ENCODE data around the gene CSTPP1.
"Not testable (repeated sequence)": the region's sequence is repeated elsewhere in the genome, so short reads cannot be mapped to it uniquely, and the experiment has no call there.

The CSTPP1 gene

DNA sequence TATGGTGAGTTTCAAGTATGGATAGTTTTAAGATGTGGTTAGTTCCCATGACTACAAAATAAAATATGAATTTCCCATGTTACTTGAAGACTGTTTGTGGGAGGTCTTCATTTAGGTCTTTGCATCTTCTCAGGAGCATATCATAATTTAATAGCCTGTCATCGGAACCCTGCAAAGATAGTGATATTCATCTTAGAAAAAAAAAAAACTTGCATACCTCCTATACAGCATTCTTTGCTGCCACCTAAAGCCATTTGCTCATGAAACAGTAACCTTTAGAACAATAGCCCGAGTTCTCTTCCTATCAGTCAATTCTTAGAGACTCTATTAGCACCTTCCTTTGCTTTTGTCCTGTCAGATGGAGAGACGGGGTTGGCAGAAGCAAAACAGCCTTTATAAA lies 164.8 kb downstream of the CSTPP1 start:
- DNase-seq (no peak), ATAC-seq (no peak)
- H3K4me1 Mint-ChIP-seq, result peaks cover 20% of the 10 kb centered on the region
- H3K27ac Mint-ChIP-seq, result no peak overlapping the region
- no peak overlapping the region for H3K4me3 Mint-ChIP-seq
- no peaks in the 10 kb centered on the region for H3K9me3 Mint-ChIP-seq
- H3K27me3 Mint-ChIP-seq, result no peaks in the 10 kb centered on the region

- Mint-ChIP-seq H3K27me3 (no peaks in the 10 kb centered on the region), H3K4me3 (no peak overlapping the region), H3K27ac (no peak overlapping the region), H3K9me3 (no peaks in the 10 kb centered on the region), H3K4me1 (peaks cover 16% of the 10 kb centered on the region)
- no peak for DNase-seq
- ATAC-seq, result no peak
These were observed 167.8 kb downstream of the CSTPP1 start for GRCh38 chr11:47104261-47104950.

DNA sequence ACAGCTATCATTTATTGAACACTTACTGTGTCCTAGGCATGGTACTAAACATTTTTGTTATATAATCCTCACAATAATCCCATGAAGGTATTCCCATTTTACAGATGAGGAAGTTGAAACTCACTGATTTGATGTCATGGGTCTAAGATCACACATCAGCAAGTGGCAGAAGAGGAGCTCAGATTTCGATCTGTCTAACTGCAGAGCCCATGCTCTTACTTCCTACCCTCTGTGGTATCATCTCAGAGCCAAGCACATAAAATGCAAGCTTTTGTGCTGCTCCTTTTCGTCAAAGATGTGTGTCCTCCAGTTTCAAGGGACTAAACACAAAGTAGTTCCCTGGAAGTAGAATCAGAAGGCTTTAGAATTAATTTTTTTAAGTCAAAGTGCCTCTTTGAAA lies 169.0 kb downstream of the CSTPP1 start:
- Mint-ChIP-seq H3K27ac (no peak overlapping the region), H3K4me1 (peaks cover 6% of the 10 kb centered on the region), H3K9me3 (no peaks in the 10 kb centered on the region), H3K4me3 (no peak overlapping the region), H3K27me3 (no peaks in the 10 kb centered on the region)
- no peak for DNase-seq
- no peak for ATAC-seq

DNA sequence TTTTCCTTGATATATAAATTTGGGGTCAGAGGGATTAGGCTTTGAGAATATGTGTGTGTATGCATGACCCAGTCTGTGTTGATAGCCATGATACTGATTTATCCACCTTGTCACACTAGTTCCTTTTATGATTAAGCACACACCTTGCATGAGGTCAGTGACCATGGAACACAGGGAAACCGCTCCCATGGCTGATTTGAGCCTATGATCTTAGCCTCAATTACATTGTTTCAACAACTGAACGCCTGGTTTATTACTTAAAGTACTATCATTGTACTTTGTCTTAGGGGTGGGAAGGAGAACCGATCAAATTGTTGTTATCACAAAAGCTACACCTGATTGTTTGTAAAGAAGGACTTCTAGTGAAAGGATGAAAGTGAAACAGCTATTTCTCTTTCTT lies 169.4 kb downstream of the CSTPP1 start:
- no peaks in the 10 kb centered on the region for H3K27me3 Mint-ChIP-seq
- no peak for DNase-seq
- H3K4me3 Mint-ChIP-seq, result no peak overlapping the region
- H3K9me3 Mint-ChIP-seq, result no peaks in the 10 kb centered on the region
- H3K4me1 Mint-ChIP-seq, result peaks cover 6% of the 10 kb centered on the region
- no peak for ATAC-seq
- H3K27ac Mint-ChIP-seq, result no peak overlapping the region

DNA sequence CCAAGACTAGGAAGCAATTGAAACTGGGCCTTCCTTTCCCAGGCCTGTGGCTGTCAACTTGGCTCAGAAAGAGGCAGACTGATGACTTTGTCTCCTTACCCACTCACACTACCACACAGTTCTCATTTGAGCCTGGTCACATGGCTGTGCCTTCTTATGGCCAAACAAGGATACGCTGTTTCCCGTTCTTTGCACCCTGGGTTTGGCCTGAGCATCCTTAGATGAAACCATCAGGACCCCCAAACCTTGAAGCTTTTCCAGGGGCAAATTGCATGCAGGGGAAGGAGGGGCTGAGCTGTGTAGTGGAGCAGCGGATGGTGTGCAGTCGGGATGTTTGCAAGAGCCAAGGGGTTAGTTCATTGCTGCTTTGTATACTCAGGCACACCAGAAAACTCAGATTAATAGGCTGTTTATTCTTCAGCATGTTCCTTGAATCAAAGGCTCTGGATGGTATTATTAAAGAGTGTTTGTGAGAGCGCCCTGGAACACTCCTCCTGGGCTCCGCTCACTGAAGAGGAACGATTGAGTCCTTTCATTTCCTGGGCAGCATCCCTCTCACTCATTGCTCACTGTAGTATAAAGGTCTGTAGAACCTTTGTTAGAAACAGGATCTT lies 170.3 kb downstream of the CSTPP1 start:
- Mint-ChIP-seq H3K27me3 (no peaks in the 10 kb centered on the region), H3K9me3 (no peaks in the 10 kb centered on the region), H3K4me3 (no peak overlapping the region), H3K4me1 (peaks cover 6% of the 10 kb centered on the region), H3K27ac (no peak overlapping the region)
- DNase-seq (no peak), ATAC-seq (no peak)

GRCh38 chr11:47107744-47108143 lies 171.2 kb downstream of the CSTPP1 start:
- no peak overlapping the region for H3K27ac Mint-ChIP-seq
- no peak for ATAC-seq

DNA sequence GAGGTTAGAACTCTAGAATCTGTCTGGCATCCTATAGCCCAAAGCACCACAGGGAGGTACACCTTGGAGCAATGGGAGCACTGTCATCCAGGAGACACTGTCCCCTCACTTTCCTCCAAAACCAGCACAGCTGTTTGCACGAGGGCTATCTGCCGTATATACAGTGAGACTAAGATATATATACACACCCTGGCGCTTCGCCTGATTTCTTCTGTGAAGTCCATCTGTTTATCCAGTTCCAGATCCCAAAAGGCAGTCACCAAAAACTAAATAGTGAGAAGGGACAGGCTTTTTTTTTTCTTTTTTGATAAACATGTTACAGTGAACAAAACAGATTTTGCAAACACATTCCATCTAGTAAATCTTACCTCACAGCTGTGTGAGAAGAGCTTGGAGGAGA lies 171.7 kb downstream of the CSTPP1 start:
- Mint-ChIP-seq H3K27me3 (no peaks in the 10 kb centered on the region), H3K4me3 (no peak overlapping the region), H3K27ac (no peak overlapping the region), H3K4me1 (no peaks in the 10 kb centered on the region), H3K9me3 (no peaks in the 10 kb centered on the region)
- DNase-seq (no peak), ATAC-seq (no peak)

More at GRCh38 chr11:47107744-47108143, 171.2 kb downstream of the CSTPP1 start:
- Mint-ChIP-seq H3K27me3 (no peaks in the 10 kb centered on the region), H3K9me3 (no peaks in the 10 kb centered on the region), H3K4me3 (no peak overlapping the region), H3K4me1 (peaks cover 4% of the 10 kb centered on the region)
- DNase-seq, result no peak

DNA sequence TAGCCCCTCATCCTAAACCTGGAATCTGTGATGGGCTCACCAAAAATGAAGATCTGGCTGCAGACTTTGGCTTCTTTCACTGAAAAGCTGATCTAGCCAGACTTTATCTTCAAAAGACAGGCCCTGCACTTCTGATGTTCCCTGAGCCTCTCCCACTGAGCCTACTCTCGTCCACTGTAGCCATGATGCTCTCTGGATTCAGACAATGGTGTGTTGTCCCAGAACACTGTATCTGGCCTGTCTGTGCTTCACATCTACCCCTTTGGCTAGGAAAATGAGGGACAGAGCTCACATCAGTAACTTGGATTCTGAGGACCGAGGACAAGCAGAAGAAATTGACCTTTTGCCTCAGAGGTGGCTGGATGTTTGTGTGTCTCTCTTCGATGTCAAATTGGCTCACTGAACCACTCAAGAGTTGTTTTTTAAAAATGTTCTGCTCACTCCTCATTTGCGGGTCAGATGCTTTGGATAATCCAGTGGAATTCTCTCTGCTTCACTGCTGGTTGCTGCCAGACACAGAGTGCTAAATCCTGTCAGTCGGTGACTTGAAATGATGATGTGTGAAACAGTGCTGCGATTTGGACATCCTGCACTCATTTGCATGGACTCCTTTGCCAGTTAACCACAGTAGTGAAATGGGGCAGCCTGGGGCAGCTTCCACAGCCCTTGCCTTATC lies 172.6 kb downstream of the CSTPP1 start:
- ATAC-seq (no peak), DNase-seq (no peak)
- Mint-ChIP-seq H3K4me1 (no peaks in the 10 kb centered on the region), H3K27me3 (no peaks in the 10 kb centered on the region), H3K9me3 (no peaks in the 10 kb centered on the region), H3K4me3 (no peak overlapping the region), H3K27ac (no peak overlapping the region)

DNA sequence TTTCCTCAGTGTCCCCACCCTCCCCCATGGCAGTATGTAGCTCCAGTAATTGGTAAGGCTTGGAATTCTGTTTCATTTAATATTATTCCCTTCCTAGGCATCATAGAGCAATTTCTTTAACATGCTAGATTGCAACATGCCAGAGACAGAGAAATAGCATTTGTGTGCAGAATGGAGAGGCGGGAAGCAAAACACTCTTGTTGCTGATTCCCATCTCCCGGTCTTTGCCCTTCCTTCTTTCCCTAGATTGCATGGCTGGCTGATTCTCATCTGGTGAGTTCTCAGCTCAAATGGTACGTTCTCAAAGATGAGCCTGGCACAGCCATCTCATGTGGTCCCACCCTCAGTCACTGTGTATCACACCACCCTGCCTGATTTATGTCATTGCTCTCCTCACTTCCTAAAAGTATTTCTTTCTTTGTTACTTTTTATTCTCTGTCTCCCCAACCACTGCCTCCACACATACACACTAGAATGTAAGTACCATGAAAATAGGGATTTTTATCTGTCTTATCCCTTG lies 173.2 kb downstream of the CSTPP1 start:
- no peak overlapping the region for H3K27ac Mint-ChIP-seq
- DNase-seq (no peak), ATAC-seq (no peak)

GRCh38 chr11:47111318-47111804 lies 174.8 kb downstream of the CSTPP1 start:
- no peak overlapping the region for H3K4me3 Mint-ChIP-seq
- ATAC-seq, result no peak

More for the DNA sequence above, 173.2 kb downstream of the CSTPP1 start:
- Mint-ChIP-seq H3K4me3 (no peak overlapping the region), H3K4me1 (no peaks in the 10 kb centered on the region), H3K27me3 (no peaks in the 10 kb centered on the region), H3K9me3 (no peaks in the 10 kb centered on the region)

DNA sequence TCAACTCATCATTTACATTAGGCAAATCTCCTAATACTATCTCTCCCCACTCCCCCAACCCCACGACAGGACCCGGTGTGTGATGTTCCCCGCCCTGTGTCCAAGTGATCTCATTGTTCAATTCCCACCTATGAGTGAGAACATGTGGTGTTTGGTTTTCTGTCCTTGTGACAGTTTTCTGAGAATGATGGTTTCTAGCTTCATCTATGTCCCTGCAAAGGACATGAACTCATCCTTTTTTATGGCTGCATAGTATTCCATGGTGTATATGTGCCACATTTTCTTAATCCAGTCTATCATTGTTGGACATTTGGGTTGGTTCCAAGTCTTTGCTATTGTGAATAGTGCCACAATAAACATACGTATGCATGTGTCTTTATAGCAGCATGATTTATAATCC lies 176.4 kb downstream of the CSTPP1 start:
- H3K27ac Mint-ChIP-seq, H3K27me3 Mint-ChIP-seq, H3K4me1 Mint-ChIP-seq, H3K4me3 Mint-ChIP-seq, ATAC-seq, DNase-seq, H3K9me3 Mint-ChIP-seq: not testable (repeated sequence)

More at GRCh38 chr11:47111318-47111804, 174.8 kb downstream of the CSTPP1 start:
- DNase-seq, result no peak
- Mint-ChIP-seq H3K27me3 (no peaks in the 10 kb centered on the region), H3K9me3 (no peaks in the 10 kb centered on the region), H3K27ac (no peak overlapping the region), H3K4me1 (no peaks in the 10 kb centered on the region)

DNA sequence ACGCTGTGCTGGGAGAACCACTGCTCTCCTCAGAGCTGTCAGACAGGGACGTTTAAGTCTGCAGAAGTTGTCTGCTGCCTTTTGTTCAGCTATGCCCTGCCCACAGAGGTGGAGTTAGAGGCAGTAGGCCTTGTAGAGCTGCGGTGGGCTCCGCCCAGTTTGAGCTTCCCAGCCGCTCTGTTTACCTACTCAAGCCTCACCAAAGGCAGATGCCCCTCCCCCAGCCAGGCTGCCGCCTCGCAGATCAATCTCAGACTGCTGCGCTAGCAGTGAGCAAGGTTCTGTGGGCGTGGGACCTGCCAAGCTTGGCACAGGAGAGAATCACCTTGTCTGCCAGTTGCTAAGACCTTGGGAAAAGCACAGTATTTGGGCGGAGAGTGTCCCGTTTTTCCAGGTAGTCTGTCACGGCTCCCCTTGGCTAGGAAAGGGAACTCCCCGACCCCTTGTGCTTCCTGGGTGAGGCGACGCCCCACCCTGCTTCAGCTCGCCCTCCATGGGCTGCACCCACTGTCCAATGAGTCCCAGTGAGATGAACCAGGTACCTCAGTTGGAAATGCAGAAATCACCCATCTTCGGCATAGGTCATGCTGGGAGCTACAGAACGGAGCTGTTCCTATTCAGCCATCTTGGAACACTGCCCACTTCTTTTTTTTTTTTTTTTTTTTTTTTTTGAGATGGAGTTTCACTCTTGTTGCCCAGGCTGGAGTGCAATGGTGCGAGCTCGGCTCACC lies 182.6 kb downstream of the CSTPP1 start:
- H3K27ac Mint-ChIP-seq, DNase-seq, ATAC-seq, H3K4me1 Mint-ChIP-seq, H3K27me3 Mint-ChIP-seq, H3K4me3 Mint-ChIP-seq, H3K9me3 Mint-ChIP-seq: not testable (repeated sequence)

DNA sequence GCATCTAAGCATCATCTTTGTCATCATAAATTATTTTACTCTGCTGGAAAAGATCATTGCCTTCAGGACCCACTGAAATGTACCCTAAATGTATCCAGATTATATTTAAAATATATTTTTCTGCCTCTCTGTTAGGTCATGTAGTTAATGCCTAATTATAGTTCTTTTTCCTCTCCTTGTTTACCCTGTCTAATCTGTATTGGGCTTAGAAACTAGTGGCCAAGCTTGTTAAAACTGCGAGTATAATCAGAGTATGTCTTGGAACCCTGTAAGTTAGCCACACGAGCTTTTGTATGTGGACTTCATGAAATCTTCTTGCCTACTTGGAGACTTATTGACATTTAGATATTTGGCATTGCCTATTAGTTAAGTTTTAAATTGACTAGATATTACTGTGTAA lies 184.5 kb downstream of the CSTPP1 start:
- H3K4me1 Mint-ChIP-seq, result no peaks in the 10 kb centered on the region
- H3K9me3 Mint-ChIP-seq, result no peaks in the 10 kb centered on the region
- no peak overlapping the region for H3K4me3 Mint-ChIP-seq
- ATAC-seq (no peak), DNase-seq (no peak)
- H3K27ac Mint-ChIP-seq, result no peak overlapping the region
- no peaks in the 10 kb centered on the region for H3K27me3 Mint-ChIP-seq

GRCh38 chr11:47121731-47122130 lies 185.2 kb downstream of the CSTPP1 start:
- no peak for ATAC-seq
- no peak overlapping the region for H3K27ac Mint-ChIP-seq
- H3K4me1 Mint-ChIP-seq, result no peaks in the 10 kb centered on the region
- H3K9me3 Mint-ChIP-seq, result no peaks in the 10 kb centered on the region
- no peak for DNase-seq
- H3K27me3 Mint-ChIP-seq, result no peaks in the 10 kb centered on the region
- no peak overlapping the region for H3K4me3 Mint-ChIP-seq

GRCh38 chr11:47123094-47123493 lies 186.5 kb downstream of the CSTPP1 start:
- Mint-ChIP-seq H3K9me3 (no peaks in the 10 kb centered on the region), H3K27me3 (no peaks in the 10 kb centered on the region), H3K4me3 (no peak overlapping the region), H3K27ac (no peak overlapping the region), H3K4me1 (no peaks in the 10 kb centered on the region)
- ATAC-seq, result no peak
- DNase-seq, result no peak

Data from stimulated activated naive CD8-positive, alpha-beta T cell treated with anti-CD3 and anti-CD28 coated beads, Interleukin-15, amount 100 ng/mL, for 72 hours (primary cell).